GM21381 (cell line): Measurements from ENCODE around the gene ABCC8.

ENCODE experiments used
- ATAC-seq: cut with Tn5 transposase; IDR thresholded peaks from one replicate; pipeline ENCODE4 v1.9.1; 2021; ENCODE audit warnings: mild to moderate bottlenecking, moderate library complexity; ENCODE audit not compliant: unreplicated experiment

The ABCC8 gene

GRCh38 chr11:17407575-17407974, 69.1 kb downstream of the ABCC8 start:
- ATAC-seq = no peak

GRCh38 chr11:17406818-17407149, 69.9 kb downstream of the ABCC8 start:
- ATAC-seq = no peak

DNA sequence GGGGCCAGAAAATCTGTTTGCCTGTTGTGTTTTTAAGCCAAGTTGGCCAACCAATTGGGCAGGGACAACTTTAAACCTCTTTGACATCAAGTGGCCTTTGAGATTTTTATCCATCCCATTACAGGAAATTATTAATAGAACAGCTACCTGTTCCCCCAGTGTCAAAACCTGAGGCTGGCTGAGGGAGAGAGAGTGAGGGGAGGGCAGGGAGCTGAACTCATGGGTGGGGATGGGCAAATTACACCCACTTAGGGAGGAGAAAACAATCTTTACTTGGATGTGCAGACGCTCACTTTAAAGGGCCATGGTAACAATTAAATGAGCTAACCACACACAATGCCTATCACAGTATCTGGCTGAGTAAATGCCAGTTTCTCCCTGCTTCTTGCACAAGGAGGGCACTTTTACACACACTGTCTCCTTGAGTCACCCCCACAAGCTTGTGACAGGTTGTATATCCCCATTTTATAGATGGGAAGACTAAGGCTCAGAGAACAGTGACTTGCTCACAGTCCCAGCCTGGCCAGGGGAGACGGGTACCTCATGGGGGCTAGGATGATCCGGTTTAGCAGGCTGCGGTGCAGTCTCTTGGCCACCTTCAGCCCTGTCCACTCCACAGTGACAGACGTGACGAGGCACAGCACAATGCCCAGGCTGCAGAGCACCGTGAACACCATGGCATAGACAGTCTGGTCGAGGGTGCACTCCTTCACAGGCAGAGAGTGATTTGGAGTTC, 70.4 kb downstream of the ABCC8 start:
- ATAC-seq = no peak

DNA sequence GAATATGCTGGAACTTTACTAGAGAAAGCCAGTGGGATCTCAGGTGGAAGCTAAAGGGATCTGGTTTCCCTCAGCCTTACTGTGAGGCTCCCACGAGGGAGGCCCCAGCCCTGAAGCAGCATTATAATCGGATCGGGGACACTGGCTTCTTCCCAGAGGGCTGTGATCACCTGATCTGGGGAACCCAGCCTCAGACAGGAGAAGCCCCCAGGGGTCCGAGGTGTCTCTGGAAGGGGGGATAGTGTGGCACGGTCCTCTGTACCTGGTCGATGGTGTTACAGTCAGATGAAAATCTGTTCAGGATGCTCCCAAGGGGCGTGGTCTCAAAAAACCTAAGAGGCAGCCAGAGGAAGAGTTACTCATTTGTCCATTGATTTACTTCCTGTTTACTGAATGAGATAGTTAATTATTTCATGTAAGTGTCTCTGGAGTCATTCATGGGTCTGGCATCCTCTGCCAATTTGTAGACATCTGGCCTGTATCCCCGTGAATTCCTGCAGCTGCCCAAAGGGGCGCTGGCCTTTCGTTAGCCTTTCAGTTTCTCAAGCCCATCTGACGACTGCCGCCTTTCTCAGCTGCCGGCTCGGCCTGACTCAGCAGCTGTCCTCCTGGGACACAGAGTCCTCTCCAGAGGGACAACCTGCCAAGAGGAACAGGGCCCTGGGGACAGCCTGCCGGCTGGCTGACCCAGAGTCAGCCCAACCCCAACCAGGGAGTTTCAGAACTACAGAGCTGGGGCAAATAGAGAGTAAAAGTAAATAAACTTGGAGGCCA, 71.2 kb downstream of the ABCC8 start:
- no peak for ATAC-seq

GRCh38 chr11:17403980-17404759, 72.5 kb downstream of the ABCC8 start:
- no peak for ATAC-seq

- no peak for ATAC-seq
Observed at GRCh38 chr11:17402486-17402885, 74.2 kb downstream of the ABCC8 start.

DNA sequence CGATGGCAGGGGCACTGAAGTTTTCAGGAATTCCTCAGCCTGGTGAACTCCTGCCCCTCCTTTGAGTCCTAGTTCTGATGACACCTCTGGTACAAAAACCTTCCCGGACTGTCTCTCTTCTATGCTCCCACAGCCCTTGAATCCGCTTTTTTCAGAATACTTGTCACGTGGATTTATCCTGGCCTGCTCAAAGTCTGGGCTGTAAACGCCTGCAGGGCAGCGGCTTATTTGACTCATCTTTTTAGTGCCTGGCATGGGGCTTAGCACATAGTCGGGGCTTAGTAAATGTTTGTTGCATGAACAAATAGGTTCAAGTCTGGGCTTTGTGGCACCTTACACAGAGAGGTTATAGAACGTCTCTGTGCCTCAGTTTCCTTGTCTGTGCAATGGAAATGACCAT, 74.8 kb downstream of the ABCC8 start:
- no peak for ATAC-seq

GRCh38 chr11:17401316-17401715, 75.3 kb downstream of the ABCC8 start:
- no peak for ATAC-seq

GRCh38 chr11:17400048-17400775, 76.4 kb downstream of the ABCC8 start:
- ATAC-seq = no peak

- no peak for ATAC-seq
Observed at GRCh38 chr11:17399236-17399635, 77.4 kb downstream of the ABCC8 start.

DNA sequence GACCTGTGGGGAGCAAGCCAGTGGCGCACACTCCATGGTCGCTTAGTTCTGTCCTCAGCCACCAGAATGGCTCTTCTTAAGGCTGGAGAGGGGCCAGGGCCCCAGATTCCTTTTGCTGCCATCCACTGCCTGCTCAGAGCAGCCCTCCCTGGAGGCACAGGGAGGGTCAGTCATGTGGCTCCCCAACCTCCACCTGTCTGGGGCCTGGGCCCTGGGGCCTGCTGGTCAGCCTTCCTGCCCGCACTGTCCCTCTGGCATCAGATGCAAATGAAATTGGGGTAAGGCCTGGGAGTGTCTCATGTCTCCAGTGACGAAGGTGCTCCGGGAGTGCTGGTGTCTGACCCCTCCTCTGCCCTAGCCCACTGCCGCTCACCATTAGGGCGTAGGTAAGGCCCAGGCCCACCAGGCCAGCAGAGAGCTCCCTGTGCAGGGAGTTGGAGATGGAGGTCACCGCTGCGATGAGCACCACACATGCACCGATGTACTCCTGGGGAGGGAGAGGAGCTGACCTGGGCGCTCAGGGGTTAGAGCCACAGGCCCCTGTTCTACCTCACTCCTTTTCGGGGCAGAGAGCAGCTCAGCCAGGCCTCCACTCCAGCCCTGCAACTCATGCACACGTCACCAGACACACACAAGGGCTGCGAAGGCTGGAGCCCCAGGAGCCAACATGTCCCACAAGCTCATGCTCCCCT, 79.2 kb downstream of the ABCC8 start:
- ATAC-seq = no peak

DNA sequence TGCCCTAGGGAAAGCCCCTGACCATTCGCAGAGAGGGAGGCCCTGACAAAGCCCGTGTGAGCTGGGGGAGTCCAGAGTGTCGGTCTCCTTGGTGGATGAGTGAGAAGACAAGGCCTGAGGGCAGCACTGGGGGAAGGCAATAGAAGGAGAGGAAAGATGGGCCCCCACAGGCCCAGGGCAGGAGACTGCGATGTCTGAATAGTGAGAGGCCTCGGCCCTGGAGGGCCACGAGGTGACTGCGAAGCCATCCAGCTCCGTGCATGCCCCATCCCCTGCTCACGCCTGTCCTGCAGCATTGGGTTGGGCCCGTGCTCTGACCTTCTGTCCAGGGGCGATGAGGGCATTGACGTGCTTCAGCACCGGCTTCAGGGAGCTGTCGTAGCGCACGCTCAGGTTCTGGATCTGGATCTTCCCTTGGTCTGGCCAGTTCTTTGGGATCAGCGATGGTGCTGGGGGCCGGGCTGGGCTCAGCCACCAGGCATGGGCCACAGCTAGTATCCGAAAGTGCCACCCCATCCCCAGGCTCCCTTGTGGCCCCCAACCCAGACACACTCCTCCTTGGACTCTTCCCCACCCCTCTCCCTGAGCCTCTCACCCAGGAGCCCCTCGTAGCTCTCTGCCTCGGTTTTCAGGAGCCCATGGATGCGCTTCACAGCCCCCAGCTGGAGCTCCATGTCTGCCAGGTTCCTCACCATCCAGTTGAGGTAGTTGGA, 79.9 kb downstream of the ABCC8 start:
- no peak for ATAC-seq

GRCh38 chr11:17395978-17396377, 80.7 kb downstream of the ABCC8 start:
- ATAC-seq = no peak

- ATAC-seq = no peak
Observed at GRCh38 chr11:17395554-17395961, 81.1 kb downstream of the ABCC8 start.

GRCh38 chr11:17394743-17395390, 81.8 kb downstream of the ABCC8 start:
- ATAC-seq = no peak

DNA sequence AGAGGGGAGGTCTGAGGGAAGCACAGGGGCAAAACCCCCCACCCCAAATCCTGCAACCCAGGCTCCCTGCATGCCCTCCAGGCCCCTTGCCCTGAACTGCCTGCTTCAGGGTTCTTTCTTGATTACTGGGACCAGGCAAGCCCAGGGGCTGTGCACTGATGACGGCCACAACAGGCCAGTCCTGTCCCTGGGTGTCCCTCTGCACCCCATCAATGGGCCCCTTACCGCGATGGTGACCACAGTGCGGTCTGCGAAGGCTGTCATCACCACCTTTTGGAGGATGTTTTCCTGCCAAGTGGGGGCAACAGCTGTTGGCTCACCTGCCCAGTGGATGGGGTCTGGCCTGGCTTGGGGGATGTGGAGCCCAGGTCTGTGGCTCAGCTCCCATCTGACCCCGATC, 83.2 kb downstream of the ABCC8 start:
- ATAC-seq = no peak

DNA sequence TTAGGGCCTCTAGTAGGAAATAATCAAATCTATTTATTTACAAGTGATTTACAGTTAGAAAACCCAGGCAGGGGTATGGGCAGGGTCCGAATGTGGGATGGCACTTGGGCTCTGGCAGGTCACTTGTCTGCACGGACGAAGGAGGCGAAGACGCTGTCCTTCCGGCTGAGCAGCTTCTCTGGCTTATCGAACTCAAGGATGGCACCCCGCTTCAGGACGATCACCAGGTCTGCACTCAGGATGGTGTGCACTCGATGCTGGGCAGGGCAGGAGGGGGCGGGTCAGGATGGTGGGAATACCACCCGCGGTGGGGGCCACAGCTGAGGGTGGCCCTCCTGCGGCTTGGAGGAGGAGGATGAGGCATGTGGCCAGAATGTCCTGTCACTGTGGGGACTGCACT, 83.8 kb downstream of the ABCC8 start:
- no peak for ATAC-seq

GRCh38 chr11:17391493-17392355, 84.9 kb downstream of the ABCC8 start:
- no peak for ATAC-seq
